ENCODE measurements around the gene SLC13A4. TPM values are rescaled to one million over a fixed set of nuclear protein-coding genes. Genes with fewer than 3 reads are reported as not detected.
A peak's percentile ranks its signal among the peaks of the same experiment; 100 is the strongest.
"Not testable (repeated sequence)": the region's sequence is repeated elsewhere in the genome, so short reads cannot be mapped to it uniquely, and the experiment has no call there.

The SLC13A4 gene
- total RNA-seq, 1 donor from 2014 or later: not detected

GRCh38 chr7:135665042-135665441, 62.9 kb downstream of the SLC13A4 start:
- DNase-seq (ENCODE audit: low read depth in 2 of 2): no peak

- DNase-seq (ENCODE audit: low read depth in 2 of 2): no peak
Measured at GRCh38 chr7:135664046-135664589, 63.9 kb downstream of the SLC13A4 start.

- peak; percentile 84 to 95 for DNase-seq (ENCODE audit: low read depth in 2 of 2)
Measured at GRCh38 chr7:135662373-135663114, 65.4 kb downstream of the SLC13A4 start, which contains the start of gene STMP1. Gene STMP1 (plus strand): TSS chr7:135662514.

GRCh38 chr7:135662123-135662372, 65.9 kb downstream of the SLC13A4 start:
- DNase-seq (ENCODE audit: low read depth in 2 of 2): no peak

- DNase-seq (ENCODE audit: low read depth in 2 of 2): peak in 1 of 2 donors; percentile 43
Measured at GRCh38 chr7:135661311-135662122, 66.5 kb downstream of the SLC13A4 start.

- DNase-seq (ENCODE audit: low read depth in 2 of 2): peak; percentile 83 to 85
Measured at GRCh38 chr7:135659159-135659846, 68.7 kb downstream of the SLC13A4 start.

- DNase-seq (ENCODE audit: low read depth in 2 of 2): no peak
Measured at GRCh38 chr7:135658564-135658963, 69.4 kb downstream of the SLC13A4 start.

GRCh38 chr7:135653340-135654080, 74.5 kb downstream of the SLC13A4 start:
- peak in 1 of 2 donors; percentile 4 for DNase-seq (ENCODE audit: low read depth in 2 of 2)

GRCh38 chr7:135650831-135651573, 77.0 kb downstream of the SLC13A4 start:
- DNase-seq (ENCODE audit: low read depth in 2 of 2): peak in 1 of 2 donors; percentile 58

- DNase-seq (ENCODE audit: low read depth in 2 of 2): no peak
Measured at GRCh38 chr7:135648235-135648634, 79.8 kb downstream of the SLC13A4 start.

- no peak for DNase-seq (ENCODE audit: low read depth in 2 of 2)
Measured at GRCh38 chr7:135647755-135648154, 80.2 kb downstream of the SLC13A4 start.

- DNase-seq (ENCODE audit: low read depth in 2 of 2): peak; percentile 30 to 63
Measured at GRCh38 chr7:135645296-135645904, 82.6 kb downstream of the SLC13A4 start.

- no peak for DNase-seq (ENCODE audit: low read depth in 2 of 2)
Measured at GRCh38 chr7:135644729-135645128, 83.3 kb downstream of the SLC13A4 start.

GRCh38 chr7:135644154-135644553, 83.8 kb downstream of the SLC13A4 start:
- DNase-seq (ENCODE audit: low read depth in 2 of 2): no peak

GRCh38 chr7:135639690-135640089, 88.3 kb downstream of the SLC13A4 start:
- DNase-seq (ENCODE audit: low read depth in 2 of 2): not testable (repeated sequence)

- DNase-seq (ENCODE audit: low read depth in 2 of 2): no peak
Measured at GRCh38 chr7:135634191-135634878, 93.7 kb downstream of the SLC13A4 start.

Data from dermis microvascular lymphatic vessel endothelial cell (primary cell).